NB4 (cell line): Measurements from ENCODE around the gene CIP2A.

Experiments used
- DNase-seq: peaks from one replicate; pipeline ENCODE4 v3.0.0; 2010; ENCODE audit warnings: low read depth
- H3K4me3 ChIP-seq: one replicate; pipeline ENCODE4 v1.5.1; 2011; ENCODE audit warnings: mild to moderate bottlenecking, low read depth, low read length, moderate library complexity
- MYC ChIP-seq: IDR thresholded peaks from 2 replicates; pipeline ENCODE4 v1.6.1; 2011; ENCODE audit warnings: low read depth, low read length
- POLR2A ChIP-seq: IDR thresholded peaks from 2 replicates; pipeline ENCODE4 v1.6.1; 2011; ENCODE audit warnings: mild to moderate bottlenecking; ENCODE audit not compliant: insufficient read length; ENCODE audit errors: extremely low read depth
- TF ChIP-seq, protein P1 (sequence below): IDR thresholded peaks from 2 replicates; pipeline ENCODE4 v1.6.1; 2011; ENCODE audit warnings: low read depth, low read length
- TF ChIP-seq, protein P2 (sequence below): IDR thresholded peaks from one replicate; pipeline ENCODE4 v1.5.1; 2012; ENCODE audit warnings: low read depth, low read length

The CIP2A gene

DNA sequence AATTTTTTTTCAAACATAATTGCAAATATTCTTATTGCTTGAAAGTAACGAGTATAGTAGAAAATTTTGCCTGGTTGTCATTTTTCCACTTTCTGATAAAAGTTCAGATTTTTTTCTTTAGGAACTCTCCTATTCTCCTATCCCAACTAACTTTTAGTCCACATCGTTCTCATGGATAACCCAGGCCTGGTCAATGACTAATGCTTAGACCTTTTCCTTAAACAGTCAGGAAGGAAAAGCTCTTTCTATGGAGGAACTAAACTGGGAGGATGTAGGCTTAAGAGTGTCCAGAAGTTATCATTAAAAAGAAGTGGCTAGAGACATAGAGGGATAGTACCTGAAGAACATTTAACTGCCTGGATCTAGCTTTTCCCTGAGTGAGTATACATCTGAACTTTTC, 26.7 kb downstream of the CIP2A start:
- no peak for DNase-seq
- TF ChIP-seq, protein P1, sequence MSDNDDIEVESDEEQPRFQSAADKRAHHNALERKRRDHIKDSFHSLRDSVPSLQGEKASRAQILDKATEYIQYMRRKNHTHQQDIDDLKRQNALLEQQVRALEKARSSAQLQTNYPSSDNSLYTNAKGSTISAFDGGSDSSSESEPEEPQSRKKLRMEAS: no peak
- TF ChIP-seq MYC: no peak
- H3K4me3 ChIP-seq: no peak overlapping the region

DNA sequence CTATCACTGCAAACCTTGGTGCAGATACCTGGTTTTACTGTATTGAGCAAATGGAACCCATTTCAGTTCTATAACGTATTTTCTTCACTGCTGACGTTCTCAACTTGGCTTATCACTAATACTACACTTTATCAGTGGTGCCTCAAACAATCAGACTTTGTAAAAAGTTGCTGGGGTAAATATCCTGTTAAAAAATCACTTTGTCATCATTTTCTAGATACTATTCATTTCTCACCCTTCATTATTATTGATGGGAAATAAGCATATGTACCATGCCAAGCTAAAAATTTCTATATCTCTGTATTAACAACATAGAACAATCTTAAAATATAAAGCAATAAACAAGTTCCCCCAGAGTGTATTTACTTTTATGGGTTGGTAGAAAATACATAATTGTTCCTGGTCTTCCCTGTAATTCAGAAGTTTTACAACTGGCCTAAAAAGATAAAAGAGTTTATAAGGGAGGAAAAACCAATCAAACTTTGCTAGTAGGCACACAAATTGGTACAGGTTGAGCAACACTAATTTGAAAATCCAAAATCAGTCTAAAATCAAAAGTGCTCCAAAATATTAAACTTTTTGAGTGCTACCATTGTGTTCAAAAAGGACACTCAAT, 33.2 kb downstream of the CIP2A start:
- TF ChIP-seq, protein P2, sequence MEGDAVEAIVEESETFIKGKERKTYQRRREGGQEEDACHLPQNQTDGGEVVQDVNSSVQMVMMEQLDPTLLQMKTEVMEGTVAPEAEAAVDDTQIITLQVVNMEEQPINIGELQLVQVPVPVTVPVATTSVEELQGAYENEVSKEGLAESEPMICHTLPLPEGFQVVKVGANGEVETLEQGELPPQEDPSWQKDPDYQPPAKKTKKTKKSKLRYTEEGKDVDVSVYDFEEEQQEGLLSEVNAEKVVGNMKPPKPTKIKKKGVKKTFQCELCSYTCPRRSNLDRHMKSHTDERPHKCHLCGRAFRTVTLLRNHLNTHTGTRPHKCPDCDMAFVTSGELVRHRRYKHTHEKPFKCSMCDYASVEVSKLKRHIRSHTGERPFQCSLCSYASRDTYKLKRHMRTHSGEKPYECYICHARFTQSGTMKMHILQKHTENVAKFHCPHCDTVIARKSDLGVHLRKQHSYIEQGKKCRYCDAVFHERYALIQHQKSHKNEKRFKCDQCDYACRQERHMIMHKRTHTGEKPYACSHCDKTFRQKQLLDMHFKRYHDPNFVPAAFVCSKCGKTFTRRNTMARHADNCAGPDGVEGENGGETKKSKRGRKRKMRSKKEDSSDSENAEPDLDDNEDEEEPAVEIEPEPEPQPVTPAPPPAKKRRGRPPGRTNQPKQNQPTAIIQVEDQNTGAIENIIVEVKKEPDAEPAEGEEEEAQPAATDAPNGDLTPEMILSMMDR: no peak
- TF ChIP-seq MYC (no peak), POLR2A (no peak)
- TF ChIP-seq, protein P1: no peak
- no peak overlapping the region for H3K4me3 ChIP-seq
- DNase-seq: no peak

DNA sequence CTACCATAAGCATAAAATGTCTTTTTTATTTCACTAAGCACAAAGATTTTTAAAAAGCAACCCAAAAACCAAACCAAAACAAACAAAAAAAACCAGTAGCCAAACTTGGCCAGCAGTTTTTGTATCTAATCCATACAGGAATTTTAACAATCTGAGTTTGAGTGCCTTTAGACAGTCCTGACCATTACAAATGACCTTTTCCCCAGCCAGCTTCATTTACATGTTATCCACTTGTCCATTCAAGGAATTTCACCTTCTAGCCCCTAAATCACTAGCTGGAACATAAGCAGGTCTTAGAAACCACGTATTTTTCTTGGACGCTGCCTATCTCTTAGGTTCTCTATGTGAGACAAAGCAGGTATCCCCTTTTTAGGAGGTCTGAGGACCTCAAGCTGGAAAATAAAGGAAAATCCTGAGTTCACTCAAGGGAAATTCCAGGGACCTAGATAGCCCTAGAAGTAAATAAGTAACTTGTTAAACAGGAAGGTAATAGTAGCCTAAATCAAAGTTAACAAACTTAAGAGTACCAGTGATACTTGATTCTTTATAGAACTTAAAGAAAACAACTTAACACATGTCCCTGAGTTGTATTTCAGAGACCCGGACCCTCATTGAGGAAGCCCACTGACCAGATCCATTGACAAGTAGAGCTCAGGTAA, 34.2 kb downstream of the CIP2A start:
- TF ChIP-seq POLR2A (no peak), MYC (no peak)
- TF ChIP-seq, protein P1: no peak
- TF ChIP-seq, protein P2: no peak
- H3K4me3 ChIP-seq: no peak overlapping the region
- DNase-seq: no peak

DNA sequence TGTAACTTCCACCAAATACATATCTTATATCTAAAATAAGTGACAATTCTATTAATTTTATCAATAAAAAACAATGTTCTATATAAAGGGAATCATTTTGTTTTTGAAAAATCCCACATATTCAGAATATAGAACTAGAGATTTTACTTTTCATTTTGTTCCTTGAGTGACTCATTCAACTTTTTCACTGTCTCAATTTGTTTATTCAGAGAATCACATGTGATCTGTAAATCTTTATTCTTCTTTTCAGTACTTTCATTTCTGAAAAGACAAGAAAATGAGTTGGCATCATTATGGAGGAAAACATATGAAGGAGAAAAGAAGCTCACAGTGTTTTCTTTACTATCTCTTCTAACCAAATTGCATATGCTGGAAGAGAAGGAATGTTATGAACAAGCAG, 35.0 kb downstream of the CIP2A start:
- TF ChIP-seq, protein P2: no peak
- no peak for TF ChIP-seq POLR2A
- no peak overlapping the region for H3K4me3 ChIP-seq
- DNase-seq: no peak

DNA sequence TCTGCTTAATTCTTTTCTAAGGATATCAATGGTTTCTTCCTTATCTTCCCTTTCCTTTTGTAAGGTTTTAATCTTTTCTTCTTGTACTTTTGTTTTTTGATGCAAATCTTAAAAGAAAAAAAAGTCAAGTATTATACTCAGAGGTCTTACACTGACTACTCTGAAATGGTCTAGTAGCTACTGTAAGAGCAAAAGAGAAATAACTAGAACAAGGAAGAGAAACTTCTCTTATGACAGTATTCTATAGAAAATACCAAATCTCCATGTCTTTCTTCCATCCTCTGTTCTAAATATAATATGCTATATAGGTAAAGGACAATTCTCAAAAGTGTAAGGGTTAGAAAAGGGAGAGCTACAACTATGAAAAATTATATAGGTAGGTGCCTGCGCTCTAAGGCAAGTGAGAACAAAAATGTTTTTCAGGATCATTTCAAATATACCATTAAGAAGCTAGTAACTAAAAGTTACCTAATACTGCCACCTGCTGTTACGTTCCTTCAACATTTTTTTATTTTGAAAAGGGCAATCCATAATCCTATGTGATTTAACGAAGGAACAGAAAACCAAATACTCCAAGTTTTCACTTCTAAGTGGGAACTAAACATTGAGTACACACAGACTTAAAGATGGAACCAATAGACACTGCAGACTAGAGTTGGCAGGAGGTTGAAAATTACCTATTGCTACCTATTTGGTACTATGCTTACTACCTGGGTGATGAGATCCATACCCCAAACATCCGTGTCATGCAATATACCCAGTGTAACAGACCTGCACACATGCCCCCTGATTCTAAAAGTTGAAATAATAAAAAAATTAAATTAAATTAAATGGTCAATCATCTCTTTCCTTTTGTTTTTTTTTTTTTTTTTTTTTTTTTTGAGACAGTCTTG, 36.7 kb downstream of the CIP2A start:
- peak; percentile 48 for DNase-seq
- TF ChIP-seq, protein P2: peak; percentile 19
- no peak for TF ChIP-seq POLR2A
- H3K4me3 ChIP-seq: no peak overlapping the region

DNA sequence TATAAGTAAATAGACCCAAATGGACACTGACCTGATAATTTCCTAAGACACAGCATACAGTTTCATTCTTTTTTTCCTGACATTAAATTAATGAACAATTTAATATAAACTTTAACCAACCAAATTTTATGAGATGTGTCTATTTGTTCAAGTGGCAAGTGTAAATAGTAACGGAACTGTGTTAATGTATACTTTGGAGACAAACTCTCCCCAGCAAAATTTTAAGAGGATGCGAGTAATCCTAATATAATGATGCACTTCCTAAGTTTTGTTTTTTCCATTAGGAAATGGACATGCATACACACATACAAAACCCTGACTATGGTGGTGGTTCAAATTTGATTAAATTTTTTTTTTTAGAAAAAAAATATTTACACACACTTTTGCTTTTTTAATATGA, 40.4 kb downstream of the CIP2A start:
- TF ChIP-seq, protein P1: no peak
- TF ChIP-seq MYC (no peak), POLR2A (no peak)
- TF ChIP-seq, protein P2: no peak
- no peak for DNase-seq

More for the DNA sequence above, 40.4 kb downstream of the CIP2A start:
- H3K4me3 ChIP-seq: no peak overlapping the region
